UCSD-AML1 (cell line): ENCODE data around the gene MAPK1IP1L.
"Not testable (repeated sequence)": the region's sequence is repeated elsewhere in the genome, so short reads cannot be mapped to it uniquely, and the experiment has no call there.

ENCODE experiments used
- DNase-seq: peaks from one replicate; lab custom pipeline; 2025; ENCODE audit not compliant: unreplicated experiment; lab: John Stamatoyannopoulos, UW

MAPK1IP1L gene

GRCh38 chr14:55053500-55053899 is 2.1 kb downstream of the MAPK1IP1L start:
- DNase-seq, result no peak

GRCh38 chr14:55054098-55054497 is 2.7 kb downstream of the MAPK1IP1L start:
- no peak for DNase-seq

- DNase-seq, result no peak
Observed at GRCh38 chr14:55057919-55058318, 6.5 kb downstream of the MAPK1IP1L start.

GRCh38 chr14:55059333-55059732 is 7.9 kb downstream of the MAPK1IP1L start:
- no peak for DNase-seq

- DNase-seq, result no peak
Observed at GRCh38 chr14:55062517-55063351, 11.3 kb downstream of the MAPK1IP1L start.

GRCh38 chr14:55064896-55065295 is 13.4 kb downstream of the MAPK1IP1L start:
- not testable (repeated sequence) for DNase-seq

- DNase-seq, result no peak
Observed at GRCh38 chr14:55065411-55065810, 14.0 kb downstream of the MAPK1IP1L start.

- DNase-seq, result no peak
Observed at GRCh38 chr14:55066223-55066622, 14.8 kb downstream of the MAPK1IP1L start.

- DNase-seq, result no peak
Observed at GRCh38 chr14:55070981-55071411, 19.5 kb downstream of the MAPK1IP1L start.

- no peak for DNase-seq
Observed at GRCh38 chr14:55071870-55072640, 20.6 kb downstream of the MAPK1IP1L start.

GRCh38 chr14:55073856-55074255 is 22.4 kb downstream of the MAPK1IP1L start:
- DNase-seq, result no peak

GRCh38 chr14:55074662-55075061 is 23.2 kb downstream of the MAPK1IP1L start:
- no peak for DNase-seq

GRCh38 chr14:55075628-55076175 is 24.3 kb downstream of the MAPK1IP1L start:
- DNase-seq, result no peak

- DNase-seq, result no peak
Observed at GRCh38 chr14:55077170-55078151, 26.0 kb downstream of the MAPK1IP1L start.

GRCh38 chr14:55079961-55080360 is 28.5 kb downstream of the MAPK1IP1L start:
- not testable (repeated sequence) for DNase-seq

GRCh38 chr14:55084401-55085059 is 33.1 kb downstream of the MAPK1IP1L start:
- no peak for DNase-seq

- DNase-seq, result no peak
Observed at GRCh38 chr14:55085060-55085660, 33.7 kb downstream of the MAPK1IP1L start.

GRCh38 chr14:55086938-55087337 is 35.5 kb downstream of the MAPK1IP1L start:
- no peak for DNase-seq

- no peak for DNase-seq
Observed at GRCh38 chr14:55088356-55088755, 36.9 kb downstream of the MAPK1IP1L start.

- DNase-seq, result no peak
Observed at GRCh38 chr14:55092341-55092740, 40.9 kb downstream of the MAPK1IP1L start.
